ENCODE measurements around the gene PUS1.

- TF ChIP-seq EZH2 (IDR thresholded peaks at IDR 0.05) (no peak), CTCF (IDR thresholded peaks at IDR 0.05 in 2 of 3, conservative IDR thresholded peaks at IDR 0.05 in 1 of 3; ENCODE audit: borderline replicate concordance in 1 of 3, insufficient read depth in 1 of 3, low read depth in 2 of 3, low read length in 2 of 3) (no peak), ZBTB33 (IDR thresholded peaks at IDR 0.05; ENCODE audit: extremely low read depth, insufficient replicate concordance, low read length) (no peak), REST (IDR thresholded peaks at IDR 0.05; ENCODE audit: low read depth) (no peak), CEBPB (IDR thresholded peaks at IDR 0.05; ENCODE audit: low read depth) (no peak), JUND (IDR thresholded peaks at IDR 0.05) (no peak), POLR2A (IDR thresholded peaks at IDR 0.05; ENCODE audit: borderline replicate concordance, extremely low read depth, insufficient read depth, insufficient read length) (no peak), RAD21 (IDR thresholded peaks at IDR 0.05; ENCODE audit: low read depth) (no peak), POLR2AphosphoS5 (IDR thresholded peaks at IDR 0.05; ENCODE audit: low read depth, low read length) (no peak)
Measured at GRCh38 chr12:131921866-131922769, 7.0 kb upstream of the PUS1 start.

Data from HCT116 (cell line).